Measurements from ENCODE around the gene TCF4.

TCF4 gene

GRCh38 chr18:55407191-55407590 lies 180.8 kb downstream of the TCF4 start:
- H3K4me1 ChIP-seq (ENCODE audit: control insufficient read depth, insufficient read depth, low read length, poor library complexity, severe bottlenecking): no peaks in the 10 kb centered on the region
- H3K36me3 ChIP-seq (ENCODE audit: control insufficient read depth, insufficient read depth, low read length): no peaks in the 10 kb centered on the region
- H3K4me3 ChIP-seq (ENCODE audit: insufficient read depth, low read depth, low read length, poor library complexity, severe bottlenecking): no peak overlapping the region
- H3K9me3 ChIP-seq (ENCODE audit: control insufficient read depth, low read length): no peaks in the 10 kb centered on the region
- no peak overlapping the region for H3K27ac ChIP-seq (ENCODE audit: insufficient read depth, low read length, poor library complexity, severe bottlenecking)
- H3K27me3 ChIP-seq (replicated peaks; ENCODE audit: control insufficient read depth, insufficient read depth, low read length, poor library complexity, severe bottlenecking): no peaks in the 10 kb centered on the region
- DNase-seq: no peak

- Histone ChIP-seq H3K4me3 (ENCODE audit: insufficient read depth, low read depth, low read length, poor library complexity, severe bottlenecking) (no peak overlapping the region), H3K9me3 (ENCODE audit: control insufficient read depth, low read length) (no peaks in the 10 kb centered on the region), H3K4me1 (ENCODE audit: control insufficient read depth, insufficient read depth, low read length, poor library complexity, severe bottlenecking) (no peaks in the 10 kb centered on the region), H3K27me3 (replicated peaks; ENCODE audit: control insufficient read depth, insufficient read depth, low read length, poor library complexity, severe bottlenecking) (no peaks in the 10 kb centered on the region), H3K36me3 (ENCODE audit: control insufficient read depth, insufficient read depth, low read length) (no peaks in the 10 kb centered on the region), H3K27ac (ENCODE audit: insufficient read depth, low read length, poor library complexity, severe bottlenecking) (no peak overlapping the region)
- DNase-seq: no peak
These were observed 181.5 kb downstream of the TCF4 start for GRCh38 chr18:55406451-55406991.

GRCh38 chr18:55405893-55406406 lies 182.0 kb downstream of the TCF4 start:
- no peak overlapping the region for H3K27ac ChIP-seq (ENCODE audit: insufficient read depth, low read length, poor library complexity, severe bottlenecking)

GRCh38 chr18:55405475-55405874 lies 182.5 kb downstream of the TCF4 start:
- Histone ChIP-seq H3K36me3 (ENCODE audit: control insufficient read depth, insufficient read depth, low read length) (no peaks in the 10 kb centered on the region), H3K27ac (ENCODE audit: insufficient read depth, low read length, poor library complexity, severe bottlenecking) (no peak overlapping the region), H3K9me3 (ENCODE audit: control insufficient read depth, low read length) (no peaks in the 10 kb centered on the region), H3K4me3 (ENCODE audit: insufficient read depth, low read depth, low read length, poor library complexity, severe bottlenecking) (no peak overlapping the region), H3K27me3 (replicated peaks; ENCODE audit: control insufficient read depth, insufficient read depth, low read length, poor library complexity, severe bottlenecking) (no peaks in the 10 kb centered on the region), H3K4me1 (ENCODE audit: control insufficient read depth, insufficient read depth, low read length, poor library complexity, severe bottlenecking) (no peaks in the 10 kb centered on the region)
- DNase-seq: no peak

More at GRCh38 chr18:55405893-55406406, 182.0 kb downstream of the TCF4 start:
- Histone ChIP-seq H3K9me3 (ENCODE audit: control insufficient read depth, low read length) (no peaks in the 10 kb centered on the region), H3K36me3 (ENCODE audit: control insufficient read depth, insufficient read depth, low read length) (no peaks in the 10 kb centered on the region), H3K4me1 (ENCODE audit: control insufficient read depth, insufficient read depth, low read length, poor library complexity, severe bottlenecking) (no peaks in the 10 kb centered on the region), H3K4me3 (ENCODE audit: insufficient read depth, low read depth, low read length, poor library complexity, severe bottlenecking) (no peak overlapping the region), H3K27me3 (replicated peaks; ENCODE audit: control insufficient read depth, insufficient read depth, low read length, poor library complexity, severe bottlenecking) (no peaks in the 10 kb centered on the region)
- no peak for DNase-seq

GRCh38 chr18:55404832-55405465 lies 183.0 kb downstream of the TCF4 start:
- Histone ChIP-seq H3K9me3 (ENCODE audit: control insufficient read depth, low read length) (no peaks in the 10 kb centered on the region), H3K27me3 (replicated peaks; ENCODE audit: control insufficient read depth, insufficient read depth, low read length, poor library complexity, severe bottlenecking) (no peaks in the 10 kb centered on the region), H3K4me1 (ENCODE audit: control insufficient read depth, insufficient read depth, low read length, poor library complexity, severe bottlenecking) (no peaks in the 10 kb centered on the region), H3K36me3 (ENCODE audit: control insufficient read depth, insufficient read depth, low read length) (no peaks in the 10 kb centered on the region), H3K4me3 (ENCODE audit: insufficient read depth, low read depth, low read length, poor library complexity, severe bottlenecking) (no peak overlapping the region), H3K27ac (ENCODE audit: insufficient read depth, low read length, poor library complexity, severe bottlenecking) (no peak overlapping the region)
- DNase-seq: no peak

- DNase-seq: no peak
- no peaks in the 10 kb centered on the region for H3K36me3 ChIP-seq (ENCODE audit: control insufficient read depth, insufficient read depth, low read length)
- H3K9me3 ChIP-seq (ENCODE audit: control insufficient read depth, low read length): no peaks in the 10 kb centered on the region
- H3K4me1 ChIP-seq (ENCODE audit: control insufficient read depth, insufficient read depth, low read length, poor library complexity, severe bottlenecking): no peaks in the 10 kb centered on the region
- H3K27me3 ChIP-seq (replicated peaks; ENCODE audit: control insufficient read depth, insufficient read depth, low read length, poor library complexity, severe bottlenecking): no peaks in the 10 kb centered on the region
- H3K4me3 ChIP-seq (ENCODE audit: insufficient read depth, low read depth, low read length, poor library complexity, severe bottlenecking): no peak overlapping the region
- no peak overlapping the region for H3K27ac ChIP-seq (ENCODE audit: insufficient read depth, low read length, poor library complexity, severe bottlenecking)
These were observed 183.7 kb downstream of the TCF4 start for GRCh38 chr18:55404136-55404830.

- Histone ChIP-seq H3K4me3 (ENCODE audit: insufficient read depth, low read depth, low read length, poor library complexity, severe bottlenecking) (no peak overlapping the region), H3K4me1 (ENCODE audit: control insufficient read depth, insufficient read depth, low read length, poor library complexity, severe bottlenecking) (no peaks in the 10 kb centered on the region), H3K27me3 (replicated peaks; ENCODE audit: control insufficient read depth, insufficient read depth, low read length, poor library complexity, severe bottlenecking) (no peaks in the 10 kb centered on the region), H3K36me3 (ENCODE audit: control insufficient read depth, insufficient read depth, low read length) (no peaks in the 10 kb centered on the region), H3K9me3 (ENCODE audit: control insufficient read depth, low read length) (no peaks in the 10 kb centered on the region), H3K27ac (ENCODE audit: insufficient read depth, low read length, poor library complexity, severe bottlenecking) (no peak overlapping the region)
- no peak for DNase-seq
These were observed 184.5 kb downstream of the TCF4 start for GRCh38 chr18:55403421-55403949.

- no peak for DNase-seq
- Histone ChIP-seq H3K27me3 (replicated peaks; ENCODE audit: control insufficient read depth, insufficient read depth, low read length, poor library complexity, severe bottlenecking) (no peaks in the 10 kb centered on the region), H3K9me3 (ENCODE audit: control insufficient read depth, low read length) (no peaks in the 10 kb centered on the region), H3K4me1 (ENCODE audit: control insufficient read depth, insufficient read depth, low read length, poor library complexity, severe bottlenecking) (no peaks in the 10 kb centered on the region), H3K36me3 (ENCODE audit: control insufficient read depth, insufficient read depth, low read length) (no peaks in the 10 kb centered on the region), H3K4me3 (ENCODE audit: insufficient read depth, low read depth, low read length, poor library complexity, severe bottlenecking) (no peak overlapping the region), H3K27ac (ENCODE audit: insufficient read depth, low read length, poor library complexity, severe bottlenecking) (no peak overlapping the region)
These were observed 185.1 kb downstream of the TCF4 start for GRCh38 chr18:55402731-55403405.

- no peak overlapping the region for H3K4me3 ChIP-seq (ENCODE audit: insufficient read depth, low read depth, low read length, poor library complexity, severe bottlenecking)
- no peaks in the 10 kb centered on the region for H3K27me3 ChIP-seq (replicated peaks; ENCODE audit: control insufficient read depth, insufficient read depth, low read length, poor library complexity, severe bottlenecking)
- no peaks in the 10 kb centered on the region for H3K36me3 ChIP-seq (ENCODE audit: control insufficient read depth, insufficient read depth, low read length)
- H3K4me1 ChIP-seq (ENCODE audit: control insufficient read depth, insufficient read depth, low read length, poor library complexity, severe bottlenecking): no peaks in the 10 kb centered on the region
- no peak overlapping the region for H3K27ac ChIP-seq (ENCODE audit: insufficient read depth, low read length, poor library complexity, severe bottlenecking)
- no peak for DNase-seq
- no peaks in the 10 kb centered on the region for H3K9me3 ChIP-seq (ENCODE audit: control insufficient read depth, low read length)
These were observed 186.3 kb downstream of the TCF4 start for GRCh38 chr18:55401638-55402191.
